Heart right ventricle (tissue), 16 donors: ENCODE measurements around the gene SH2D4B. TPM values are rescaled to one million over a fixed set of nuclear protein-coding genes. Genes with fewer than 3 reads are reported as not detected.

Source experiments
- ATAC-seq, 8 donors: fragments of 200-7000 bp; cut with Tn5 transposase; one replicate each; pipeline ENCODE4 v1.9.1; 2020; ENCODE audit warnings: mild to moderate bottlenecking in 8 of 8, moderate library complexity in 8 of 8, moderate number of reproducible peaks in 1 of 8
- DNase-seq, 2 donors: peaks; one replicate each; pipeline ENCODE4 v3.0.0-alpha.2; 2020
- H3K27ac ChIP-seq, 10 donors: fragments of 200-600 bp; sonication (generic) in 2 of 10; one replicate each; pipeline versions ENCODE4 v1.5.0 to v1.8.0; 2020 to 2022; ENCODE audit warnings: mild to moderate bottlenecking in 3 of 10
- H3K27me3 ChIP-seq, 7 donors: fragments of 200-600 bp; one replicate each; pipeline ENCODE4 v1.8.0; 2021 to 2022; ENCODE audit warnings: mild to moderate bottlenecking in 2 of 7
- H3K36me3 ChIP-seq, 9 donors: fragments of 200-600 bp; sonication (generic) in 1 of 9; one replicate each; pipeline versions ENCODE4 v1.5.0 to v1.8.0; 2020 to 2022; ENCODE audit warnings: mild to moderate bottlenecking in 2 of 9
- H3K4me1 ChIP-seq, 9 donors: fragments of 200-600 bp; sonication (generic) in 1 of 9; one replicate each; pipeline versions ENCODE4 v1.5.0 to v1.8.0; 2020 to 2022; ENCODE audit warnings: mild to moderate bottlenecking in 4 of 9
- H3K4me3 ChIP-seq, 10 donors: fragments of 200-600 bp; sonication (generic) in 2 of 10; one replicate each; pipeline versions ENCODE4 v1.5.0 to v1.8.0; 2020 to 2022; ENCODE audit warnings: mild to moderate bottlenecking in 7 of 10, moderate library complexity in 2 of 10
- H3K9me3 ChIP-seq, 11 donors: fragments of 200-600 bp in 10 of 11; sonication (generic) in 2 of 11; one replicate each; pipeline versions ENCODE4 v1.5.0 to v1.8.0; 2013 to 2022; ENCODE audit warnings: mild to moderate bottlenecking in 2 of 11, control low read depth in 1 of 11, moderate library complexity in 1 of 11
- WGBS, 2 donors: extraction: QIAGEN DNeasy Blood & Tissue Kit; methylation state at CpG; one replicate each; pipeline ENCODE4 v1.1.7; 2013; ENCODE audit warnings: inconsistent platforms in 1 of 2; 5-methylcytosine and 5-hydroxymethylcytosine counted together
- intact Hi-C, 10 donors: fragments of 100-400 bp; cut with DNase I; formaldehyde crosslinking; loops; one replicate each; pipeline versions ENCODE4 v1.11.1 to v1.14.2; 2022
- polyA plus RNA-seq, 2 donors: library from polyadenylated mRNA; stranded (reverse); fragments of 200-250 nt; gene quantifications; one replicate each; pipeline ENCODE4 v1.2.3, GENCODE V29; 2013
- total RNA-seq, 10 donors: library from RNA; stranded (reverse); fragmentation: NEBNext Ultra II Directional in 3 of 10; extraction: Animal tissue kit (Norgen Biotek cat#: 25700) in 3 of 10; gene quantifications; one replicate each; pipeline versions ENCODE4 v1.2.1 to v1.2.4, GENCODE V29; 2021 to 2023
- TF ChIP-seq, protein P1 (sequence below), 9 donors: fragments of 200-600 bp; sonication (generic) in 2 of 9; IDR thresholded peaks; one replicate each; pipeline versions ENCODE4 v1.5.0 to v1.8.0; 2021 to 2022; ENCODE audit warnings: antibody characterized with exemption in 9 of 9, mild to moderate bottlenecking in 5 of 9, moderate library complexity in 1 of 9
- donor health status: Arrhythmogenic right ventricular cardiomyopathy.
- donor health status: ischemic (EF 13 %, LVEDD 7.1; RV severe dilation, severe dysfunction).
- donor health status: healthy with polysubstance abuse.
- donor health status: DM: no; HTN: yes; CAD: no.
- donor health status: DM: no; HTN: no; CAD: no.
- donor health status: ischemic (EF 25% LVEDD 6.9; RV normal size, moderate dysfunction).
- donor health status: ischemic (EF 25% LVEDD 5.7; RV mildly dilated, moderate dysfunction).
- donor health status: healthy.
- donor health status: DM: yes; HTN: yes; CAD: no.
- donor health status: Ischemic cardiomyopathy.
- donor health status: ischemic (EF 35%, LVEDD 5.7; RV mildly dilated, moderate dysfunction).
- donor health status: nonischemic (EF 11% LVEDD 7.7; RV severe dilation, severe dysfunction).
- donor health status: DM: yes; HTN: yes; CAD: no.
- donor health status: PGD.
- donor health status: ischemic (EF 29% LVEDD 5.4; RV normal size, mild dysfunction).
- donor health status: nonischemic (EF 23%, LVEDD 6.1; RV moderate dilation, normal function).

Gene SH2D4B
- total and polyA plus RNA-seq, 12 donors, result not detected

DNA sequence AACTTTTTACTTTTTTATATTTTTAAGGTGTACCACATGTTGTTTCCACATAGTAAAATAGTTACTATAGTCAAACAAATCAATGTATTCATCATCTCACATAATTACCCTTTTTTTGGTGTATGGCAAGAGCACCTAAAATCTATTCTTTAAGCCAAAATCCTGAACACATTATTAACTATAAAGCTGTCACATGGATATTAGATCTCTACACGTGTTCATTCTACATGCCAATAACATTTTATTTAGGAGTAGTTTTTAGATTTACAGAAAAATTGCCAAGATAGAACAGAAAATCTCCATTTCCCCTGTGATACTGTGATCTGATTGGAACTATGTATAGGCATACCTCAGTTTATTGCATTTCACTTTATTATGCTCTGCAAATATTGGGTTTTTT is 137.1 kb downstream of the SH2D4B start:
- no peak for ATAC-seq

DNA sequence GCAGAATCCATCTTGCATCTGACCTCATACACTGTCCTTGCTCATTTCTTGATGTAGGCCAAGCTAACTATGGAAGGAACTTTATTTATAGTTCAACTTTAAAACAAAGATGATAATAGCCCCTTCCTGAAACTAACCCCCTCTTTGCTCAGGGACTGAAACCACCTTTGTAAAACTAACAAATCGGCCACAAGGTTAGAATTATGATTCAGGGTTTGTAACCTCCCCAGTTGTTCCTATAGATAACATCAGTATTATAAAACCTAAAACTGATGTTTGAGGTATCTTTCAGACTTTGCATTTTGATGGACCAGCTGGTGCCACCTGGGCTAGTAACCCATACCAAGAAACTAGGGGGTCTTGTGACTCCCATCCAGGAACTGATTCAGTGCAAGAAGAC is 143.4 kb downstream of the SH2D4B start:
- no peak for DNase-seq
- intact Hi-C loops, result no loop called here
- Histone ChIP-seq H3K4me1 (no peaks in the 10 kb centered on the region), H3K36me3 (no peaks in the 10 kb centered on the region), H3K27me3 (no peaks in the 10 kb centered on the region), H3K27ac (no peak overlapping the region), H3K9me3 (peaks cover 0 to 4% (median 0%) of the 10 kb centered on the region in 11 donors), H3K4me3 (no peak overlapping the region)
- ATAC-seq, result no peak
- TF ChIP-seq, protein P1, sequence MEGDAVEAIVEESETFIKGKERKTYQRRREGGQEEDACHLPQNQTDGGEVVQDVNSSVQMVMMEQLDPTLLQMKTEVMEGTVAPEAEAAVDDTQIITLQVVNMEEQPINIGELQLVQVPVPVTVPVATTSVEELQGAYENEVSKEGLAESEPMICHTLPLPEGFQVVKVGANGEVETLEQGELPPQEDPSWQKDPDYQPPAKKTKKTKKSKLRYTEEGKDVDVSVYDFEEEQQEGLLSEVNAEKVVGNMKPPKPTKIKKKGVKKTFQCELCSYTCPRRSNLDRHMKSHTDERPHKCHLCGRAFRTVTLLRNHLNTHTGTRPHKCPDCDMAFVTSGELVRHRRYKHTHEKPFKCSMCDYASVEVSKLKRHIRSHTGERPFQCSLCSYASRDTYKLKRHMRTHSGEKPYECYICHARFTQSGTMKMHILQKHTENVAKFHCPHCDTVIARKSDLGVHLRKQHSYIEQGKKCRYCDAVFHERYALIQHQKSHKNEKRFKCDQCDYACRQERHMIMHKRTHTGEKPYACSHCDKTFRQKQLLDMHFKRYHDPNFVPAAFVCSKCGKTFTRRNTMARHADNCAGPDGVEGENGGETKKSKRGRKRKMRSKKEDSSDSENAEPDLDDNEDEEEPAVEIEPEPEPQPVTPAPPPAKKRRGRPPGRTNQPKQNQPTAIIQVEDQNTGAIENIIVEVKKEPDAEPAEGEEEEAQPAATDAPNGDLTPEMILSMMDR (IDR thresholded peaks at IDR 0.05), result no peak
- WGBS, 2 donors, result 79 to 94% methylated on average over 1 of the region's 1 CpG

More for the DNA sequence above, 137.1 kb downstream of the SH2D4B start:
- TF ChIP-seq, protein P1 (IDR thresholded peaks at IDR 0.05), result no peak
- Histone ChIP-seq H3K9me3 (peaks cover 0 to 7% (median 0%) of the 10 kb centered on the region in 11 donors), H3K27ac (no peak overlapping the region), H3K36me3 (no peaks in the 10 kb centered on the region), H3K4me3 (no peak overlapping the region), H3K4me1 (no peaks in the 10 kb centered on the region), H3K27me3 (no peaks in the 10 kb centered on the region)
- intact Hi-C loops, result no loop called here
- no peak for DNase-seq
- WGBS, 2 donors, result 72 to 76% methylated on average over 1 of the region's 1 CpG

DNA sequence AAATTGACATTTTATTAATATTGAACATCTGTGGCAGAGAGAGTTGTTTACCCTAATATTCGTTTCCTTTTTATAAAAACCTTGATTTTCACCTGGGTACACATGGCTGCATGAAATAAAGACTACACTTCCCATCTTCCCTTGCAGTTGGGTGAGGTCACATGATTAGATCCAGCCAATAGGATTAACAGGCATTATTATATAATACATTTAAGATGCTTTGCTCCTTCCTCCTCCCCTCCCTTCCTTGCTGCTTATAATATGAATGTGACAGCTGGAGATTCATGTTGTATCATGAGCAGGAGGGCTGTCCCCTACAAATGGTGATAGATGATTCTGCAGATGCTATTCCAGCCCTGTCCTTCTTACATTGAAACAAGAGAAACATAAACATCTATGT is 146.6 kb downstream of the SH2D4B start:
- ATAC-seq (peak in 1 of 8 donors; percentile 49), DNase-seq (no peak)
- 42 to 65% methylated on average over 1 of the region's 1 CpG for WGBS, 2 donors
- Histone ChIP-seq H3K9me3 (no peaks in the 10 kb centered on the region), H3K36me3 (no peaks in the 10 kb centered on the region), H3K27me3 (no peaks in the 10 kb centered on the region), H3K4me1 (no peaks in the 10 kb centered on the region), H3K27ac (no peak overlapping the region), H3K4me3 (no peak overlapping the region)
- TF ChIP-seq, protein P1 (IDR thresholded peaks at IDR 0.05), result no peak
- intact Hi-C loops, result no loop called here

DNA sequence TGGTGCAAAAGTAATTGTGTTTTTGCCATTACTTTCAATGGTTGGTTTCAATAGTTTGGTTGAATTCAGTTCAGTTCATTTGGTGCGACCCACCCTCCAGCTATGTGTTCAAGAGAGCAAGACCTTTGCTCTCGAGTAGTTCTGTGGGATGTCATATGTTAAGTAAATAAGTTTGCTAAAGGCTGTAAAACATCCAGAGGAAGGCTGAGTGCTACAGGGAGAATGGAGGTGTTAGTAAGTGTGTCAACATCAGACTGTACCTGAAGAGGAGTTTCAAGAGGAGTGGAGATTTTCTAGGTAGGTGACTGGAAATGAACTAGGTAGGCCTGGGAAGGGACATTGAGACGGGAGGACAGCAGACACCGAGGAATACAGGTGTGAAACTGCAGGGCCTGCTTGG is 147.7 kb downstream of the SH2D4B start:
- no peak for ATAC-seq
- Histone ChIP-seq H3K4me3 (no peak overlapping the region), H3K27me3 (peaks cover 0 to 8% (median 0%) of the 10 kb centered on the region in 7 donors), H3K36me3 (no peaks in the 10 kb centered on the region), H3K9me3 (no peaks in the 10 kb centered on the region), H3K27ac (no peak overlapping the region), H3K4me1 (no peaks in the 10 kb centered on the region)
- WGBS, 2 donors, result 90 to 92% methylated on average over 4 of the region's 4 CpGs
- intact Hi-C loops, result no loop called here
- TF ChIP-seq, protein P1 (IDR thresholded peaks at IDR 0.05), result no peak
- no peak for DNase-seq
